ENCODE measurements around the gene MAD1L1.

DNA sequence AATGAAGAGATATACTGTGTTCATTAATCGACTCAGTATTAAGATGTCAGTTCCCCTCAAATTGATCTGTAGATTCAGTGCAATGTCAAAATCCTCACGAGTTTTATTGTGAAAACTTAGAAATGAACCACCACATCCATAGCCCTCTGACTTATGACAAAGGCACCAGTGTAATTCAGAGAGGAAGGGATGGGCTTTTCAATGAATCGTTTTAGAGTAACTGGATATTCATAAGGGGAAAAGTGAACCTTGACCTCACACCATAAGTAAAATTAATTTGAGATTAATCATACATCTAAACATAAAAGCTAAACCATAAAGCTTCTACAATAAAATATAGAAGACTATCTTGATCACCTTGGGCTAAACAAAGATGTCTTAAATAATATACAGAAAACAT, 434.6 kb downstream of the MAD1L1 start:
- TF ChIP-seq CTCF (conservative IDR thresholded peaks at IDR 0.05; ENCODE audit: low read depth, low read length) (no peak), BHLHE40 (IDR thresholded peaks at IDR 0.05; ENCODE audit: low read depth, low read length) (no peak), POLR2A (IDR thresholded peaks at IDR 0.05; ENCODE audit: low read depth, low read length) (no peak), RAD21 (IDR thresholded peaks at IDR 0.05; ENCODE audit: low read length) (no peak), MAZ (IDR thresholded peaks at IDR 0.05; ENCODE audit: borderline replicate concordance, low read depth, low read length) (no peak), SMC3 (IDR thresholded peaks at IDR 0.05; ENCODE audit: low read depth, low read length) (no peak), RFX5 (IDR thresholded peaks at IDR 0.05; ENCODE audit: low read depth, low read length) (no peak), ELK1 (IDR thresholded peaks at IDR 0.05; ENCODE audit: borderline replicate concordance, low read depth, low read length) (no peak)
